AG09309 (cell line): ENCODE results near the gene JAZF1.

Experiments
- DNase-seq: peaks from one replicate; pipeline ENCODE4 v3.0.0-alpha.2; 2010; ENCODE audit warnings: low read depth
- H3K4me3 ChIP-seq: 2 replicates; pipeline ENCODE4 v1.5.1; 2011; ENCODE audit warnings: mild to moderate bottlenecking, low read depth, low read length, moderate library complexity; ENCODE audit not compliant: control insufficient read depth
- CTCF ChIP-seq: IDR thresholded peaks from 2 replicates; pipeline ENCODE4 v1.5.1; 2011; ENCODE audit warnings: mild to moderate bottlenecking, low read depth, low read length, inconsistent platforms; ENCODE audit not compliant: insufficient read depth, control insufficient read depth; ENCODE audit errors: missing control alignments

JAZF1 gene

DNA sequence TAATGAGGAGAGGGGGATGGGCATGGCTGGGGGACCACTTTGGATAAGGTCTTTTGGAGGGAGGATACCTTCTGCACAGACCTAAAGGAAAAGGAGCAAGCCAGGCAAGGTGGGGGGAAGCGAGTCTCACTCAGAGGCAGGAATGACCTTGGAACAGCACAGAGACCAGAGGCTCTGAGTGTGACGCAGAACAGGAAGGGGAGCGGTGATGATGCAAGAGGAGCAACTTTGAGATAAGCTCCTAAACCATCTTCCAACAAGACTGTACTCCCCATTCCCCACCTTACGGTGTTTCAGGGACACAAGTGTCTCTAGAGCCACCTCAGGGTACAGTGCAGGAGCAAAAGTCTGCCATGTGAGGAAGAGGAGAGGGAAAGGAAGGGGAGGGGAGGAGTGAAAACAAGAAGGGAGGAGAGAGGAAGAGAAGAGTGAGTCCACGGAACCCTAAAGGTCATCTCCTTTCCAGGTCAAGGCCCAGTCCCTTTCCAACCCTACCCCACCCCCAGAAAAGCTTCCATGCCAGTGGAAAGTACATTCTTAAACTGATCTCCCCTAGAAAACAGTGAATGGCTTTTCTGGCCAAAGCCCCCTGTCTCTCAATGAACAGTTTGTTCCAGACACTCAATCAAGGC is 54.1 kb downstream of the JAZF1 start:
- H3K4me3 ChIP-seq: no peak overlapping the region
- TF ChIP-seq CTCF: no peak
- no peak for DNase-seq

- no peak overlapping the region for H3K4me3 ChIP-seq
- no peak for DNase-seq
- TF ChIP-seq CTCF: no peak
Observed at GRCh38 chr7:28125431-28126409, 54.9 kb downstream of the JAZF1 start.

DNA sequence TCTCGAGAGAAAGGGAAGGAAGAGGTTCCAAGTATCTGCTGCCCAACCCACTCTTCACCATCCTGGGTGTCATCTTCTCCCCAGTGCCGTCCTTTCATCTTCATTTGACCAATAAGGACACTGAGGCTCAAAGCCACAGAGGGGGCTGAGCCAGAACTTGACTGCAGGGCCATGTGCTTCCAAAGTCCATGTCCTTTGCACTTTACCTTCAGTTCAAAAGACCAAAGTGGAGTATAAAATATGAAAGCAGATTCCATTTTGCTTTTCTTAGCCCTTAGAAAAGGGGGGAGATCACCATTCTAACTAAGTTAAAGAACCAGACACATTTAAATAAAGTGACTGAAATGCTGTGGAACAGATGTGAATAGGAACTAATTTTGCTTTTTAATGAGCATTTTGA is 56.2 kb downstream of the JAZF1 start:
- TF ChIP-seq CTCF: no peak
- no peak overlapping the region for H3K4me3 ChIP-seq
- no peak for DNase-seq

- no peak overlapping the region for H3K4me3 ChIP-seq
- no peak for DNase-seq
- no peak for TF ChIP-seq CTCF
Observed at GRCh38 chr7:28123752-28124151, 56.8 kb downstream of the JAZF1 start.

DNA sequence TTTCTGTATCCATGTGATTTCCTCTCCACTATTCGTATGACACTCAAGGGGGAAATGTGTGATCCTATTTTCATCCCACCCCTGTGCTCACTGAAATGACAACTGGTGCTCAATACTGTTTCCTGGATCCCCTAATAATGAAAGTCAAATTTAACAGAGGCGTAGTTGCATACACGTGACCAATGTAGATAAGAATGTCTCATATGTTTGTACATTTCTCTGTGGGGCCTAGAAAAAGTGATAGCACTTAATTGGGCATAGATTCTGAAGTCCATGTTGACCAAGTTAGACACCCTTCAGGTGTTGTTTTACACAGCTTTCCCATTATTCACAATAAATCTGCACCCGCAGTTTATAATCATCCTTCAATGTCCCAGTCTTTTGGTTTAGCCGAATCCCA is 59.1 kb downstream of the JAZF1 start:
- no peak overlapping the region for H3K4me3 ChIP-seq
- no peak for DNase-seq
- no peak for TF ChIP-seq CTCF

DNA sequence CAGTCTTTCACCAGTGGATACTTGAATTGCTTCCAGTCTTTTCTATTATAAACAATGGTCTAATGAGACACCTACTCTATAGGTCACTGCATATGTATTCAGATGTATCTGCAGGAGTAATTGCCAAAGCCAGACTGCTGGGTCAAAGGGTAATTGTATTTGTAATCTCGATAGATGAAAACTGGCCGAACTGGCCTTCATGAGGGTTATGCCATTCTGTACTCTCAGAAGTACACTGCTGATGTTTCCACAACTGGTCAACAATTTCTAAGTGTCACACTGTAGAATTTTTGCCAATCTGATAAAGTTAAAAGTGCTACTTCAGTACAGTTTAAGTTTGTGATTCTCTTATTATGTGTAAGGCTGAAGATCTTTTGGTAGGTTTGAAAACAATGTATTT is 64.6 kb downstream of the JAZF1 start:
- no peak for TF ChIP-seq CTCF
- no peak for DNase-seq
- H3K4me3 ChIP-seq: no peak overlapping the region

GRCh38 chr7:28115261-28115660 is 65.3 kb downstream of the JAZF1 start:
- H3K4me3 ChIP-seq: no peak overlapping the region
- DNase-seq: no peak
- no peak for TF ChIP-seq CTCF
